GM19023 (cell line): ENCODE data around the gene POLR2E.

ENCODE experiments used
- ATAC-seq: cut with Tn5 transposase; IDR thresholded peaks from one replicate; pipeline ENCODE4 v1.9.1; 2021; ENCODE audit warnings: mild to moderate bottlenecking, moderate library complexity; ENCODE audit not compliant: unreplicated experiment

Gene POLR2E

GRCh38 chr19:1051791-1052190, 43.4 kb downstream of the POLR2E start:
- no peak for ATAC-seq

- ATAC-seq = no peak
These were observed 44.0 kb downstream of the POLR2E start for GRCh38 chr19:1050989-1051788.

GRCh38 chr19:1049800-1050199, 45.4 kb downstream of the POLR2E start:
- ATAC-seq = no peak

DNA sequence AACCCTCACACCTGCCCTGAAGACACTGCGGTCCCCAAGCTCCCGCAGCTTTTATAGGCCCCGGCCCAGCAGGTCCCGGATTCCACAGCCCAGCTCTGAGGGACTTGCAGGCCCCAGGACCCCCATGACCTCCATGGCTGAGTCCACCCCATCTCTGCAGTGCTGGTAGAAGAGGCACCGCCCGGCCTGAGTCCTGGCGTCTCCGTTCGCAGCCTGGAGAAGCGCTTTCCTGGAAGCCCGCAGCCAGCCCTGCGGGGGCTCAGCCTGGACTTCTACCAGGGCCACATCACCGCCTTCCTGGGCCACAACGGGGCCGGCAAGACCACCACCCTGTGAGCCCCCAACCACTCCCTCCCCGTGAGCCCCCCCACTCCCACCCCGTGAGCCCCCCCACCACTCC, 46.1 kb downstream of the POLR2E start:
- no peak for ATAC-seq

GRCh38 chr19:1047696-1048147, 47.5 kb downstream of the POLR2E start:
- no peak for ATAC-seq

GRCh38 chr19:1046836-1047695, 48.1 kb downstream of the POLR2E start:
- no peak for ATAC-seq

- ATAC-seq = no peak
These were observed 49.0 kb downstream of the POLR2E start for GRCh38 chr19:1046117-1046626.

DNA sequence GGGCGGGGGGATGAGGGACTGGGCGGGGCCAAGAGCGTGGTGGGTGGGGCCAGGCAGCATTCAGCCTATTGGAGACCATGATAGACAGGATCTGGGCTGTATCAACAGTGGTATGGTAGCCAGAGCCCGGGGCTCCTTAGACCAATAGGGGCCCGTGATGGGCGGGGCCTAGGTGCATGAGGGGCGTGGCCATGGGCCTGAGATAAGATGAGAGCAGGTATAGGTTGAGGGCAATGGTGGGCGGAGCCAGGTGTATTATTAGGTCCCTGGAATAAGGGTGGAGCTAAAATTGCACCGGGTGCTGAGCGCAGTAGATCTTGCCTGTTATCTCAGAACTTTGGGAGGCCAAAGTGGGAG, 50.0 kb downstream of the POLR2E start:
- no peak for ATAC-seq

- no peak for ATAC-seq
These were observed 52.3 kb downstream of the POLR2E start for GRCh38 chr19:1042689-1043511.

- ATAC-seq = no peak
These were observed 53.1 kb downstream of the POLR2E start for GRCh38 chr19:1041835-1042685.

DNA sequence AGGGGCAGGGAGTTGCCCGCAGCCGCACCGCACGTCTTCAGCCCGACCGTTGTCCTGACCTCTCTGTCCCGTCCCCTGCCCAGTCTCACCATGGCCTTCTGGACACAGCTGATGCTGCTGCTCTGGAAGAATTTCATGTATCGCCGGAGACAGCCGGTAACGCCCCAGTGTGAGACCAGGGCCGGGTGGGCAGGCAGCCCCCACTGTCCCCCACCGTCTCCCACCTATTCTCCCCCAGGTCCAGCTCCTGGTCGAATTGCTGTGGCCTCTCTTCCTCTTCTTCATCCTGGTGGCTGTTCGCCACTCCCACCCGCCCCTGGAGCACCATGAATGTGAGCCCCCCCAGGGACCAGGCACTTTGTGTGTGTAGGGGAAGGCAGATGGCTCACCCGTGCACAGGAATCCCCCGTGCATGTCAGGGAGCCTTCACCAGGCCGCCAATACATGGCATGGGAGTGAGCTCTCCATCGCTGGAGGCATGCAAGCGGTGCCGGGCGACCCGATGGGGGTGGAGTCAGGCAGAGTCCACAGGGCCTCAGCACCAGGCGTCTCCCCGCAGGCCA, 53.8 kb downstream of the POLR2E start:
- ATAC-seq = no peak

GRCh38 chr19:1040476-1041271, 54.5 kb downstream of the POLR2E start:
- ATAC-seq = no peak

GRCh38 chr19:1039646-1040475, 55.3 kb downstream of the POLR2E start, which contains the start of gene ABCA7:
Gene ABCA7, plus strand, starts transcription at chr19:1040107. Its CDS starts 1,255 bp downstream, at chr19:1041362.
- ATAC-seq = peak; percentile 81

GRCh38 chr19:1038978-1039645, 56.1 kb downstream of the POLR2E start:
- no peak for ATAC-seq

GRCh38 chr19:1037621-1038064, 57.5 kb downstream of the POLR2E start:
- ATAC-seq = no peak
